Caco-2 (cell line): ENCODE measurements around the gene AFTPH. TPM values are rescaled to one million over a fixed set of nuclear protein-coding genes. Genes with fewer than 3 reads are reported as not detected.

Experiments
- BruUV-seq: library from RNA; stranded (reverse); fragments of 400-500 nt; replicated peaks from 2 replicates; lab custom pipeline; 2021; lab: Mats Ljungman, UMichigan
- CTCF ChIA-PET: fragments of 300-600 bp; sonication (Branson Sonifier 250); formaldehyde crosslinking; loops from one replicate; lab custom pipeline; 2022; ENCODE audit warnings: antibody characterized with exemption; lab: Charles Lee
- POLR2A ChIA-PET: fragments of 300-600 bp; sonication (Branson Sonifier 250); formaldehyde crosslinking; loops from one replicate; lab custom pipeline; 2022; ENCODE audit warnings: antibody characterized with exemption; lab: Charles Lee
- DNase-seq, 2 experiments: peaks; one replicate each; pipeline versions ENCODE4 v3.0.0 to v3.0.0-alpha.2; 2020 to 2022
- H3K27me3 ChIP-seq: replicated peaks from 2 replicates; pipeline ENCODE4 v1.6.0; 2011; ENCODE audit warnings: low read length; ENCODE audit not compliant: control insufficient read depth, insufficient read depth
- H3K36me3 ChIP-seq: 2 replicates; pipeline ENCODE4 v1.5.1; 2011; ENCODE audit warnings: low read length; ENCODE audit not compliant: control insufficient read depth, insufficient read depth
- H3K4me1 ChIP-seq: fragments of 250-450 bp; sonication (Bioruptor Pico); 2 replicates; pipeline ENCODE4 v1.5.1; 2020; ENCODE audit warnings: mild to moderate bottlenecking
- H3K4me3 ChIP-seq: 2 replicates; pipeline ENCODE4 v1.5.1; 2011; ENCODE audit warnings: low read depth, mild to moderate bottlenecking, control low read depth, low read length
- H3K9me3 ChIP-seq: fragments of 250-450 bp; sonication (Bioruptor Pico); 2 replicates; pipeline ENCODE4 v1.5.1; 2020; ENCODE audit warnings: mild to moderate bottlenecking, moderate library complexity
- H3K27ac Mint-ChIP-seq: one replicate; pipeline ENCODE4 v1.8.0; 2022; ENCODE audit warnings: mixed read lengths; ENCODE audit not compliant: unreplicated experiment
- H3K27me3 Mint-ChIP-seq: one replicate; pipeline ENCODE4 v1.8.0; 2022; ENCODE audit warnings: mixed read lengths; ENCODE audit not compliant: insufficient read depth, unreplicated experiment
- H3K36me3 Mint-ChIP-seq: one replicate; pipeline ENCODE4 v1.8.0; 2022; ENCODE audit warnings: mild to moderate bottlenecking, mixed read lengths; ENCODE audit not compliant: insufficient read depth, unreplicated experiment
- H3K4me1 Mint-ChIP-seq: one replicate; pipeline ENCODE4 v1.8.0; 2022; ENCODE audit warnings: low read depth, mixed read lengths; ENCODE audit not compliant: unreplicated experiment
- H3K4me3 Mint-ChIP-seq: one replicate; pipeline ENCODE4 v1.8.0; 2022; ENCODE audit warnings: mild to moderate bottlenecking, moderate library complexity, mixed read lengths; ENCODE audit not compliant: unreplicated experiment
- H3K9me3 Mint-ChIP-seq: one replicate; pipeline ENCODE4 v1.8.0; 2022; ENCODE audit warnings: mixed read lengths; ENCODE audit not compliant: unreplicated experiment
- intact Hi-C: fragments of 100-400 bp; cut with micrococcal nuclease; formaldehyde crosslinking; loops from one replicate; pipeline ENCODE4 v1.10.0; 2022; ENCODE audit not compliant: unreplicated experiment
- total RNA-seq: library from RNA; stranded (reverse); gene quantifications from 2 replicates; pipeline ENCODE4 v1.2.3, GENCODE V29; 2022
- TF ChIP-seq, protein P1 (sequence below), 2 experiments: fragments of 200-600 bp in 1 of 2; IDR thresholded peaks; 1 replicate in 1 of 2; 2 replicates in 1 of 2; pipeline versions ENCODE4 v1.5.1 to v1.8.0; 2011 to 2022; ENCODE audit warnings: antibody characterized with exemption in 1 of 2, control low read depth in 1 of 2, inconsistent platforms in 1 of 2, low read depth in 1 of 2, low read length in 1 of 2, mild to moderate bottlenecking in 1 of 2, moderate library complexity in 1 of 2; ENCODE audit not compliant: insufficient read depth in 1 of 2, severe bottlenecking in 1 of 2, unreplicated experiment in 1 of 2

The AFTPH gene
- total RNA-seq, 1 experiment from 2014 or later, result 30.1 TPM

DNA sequence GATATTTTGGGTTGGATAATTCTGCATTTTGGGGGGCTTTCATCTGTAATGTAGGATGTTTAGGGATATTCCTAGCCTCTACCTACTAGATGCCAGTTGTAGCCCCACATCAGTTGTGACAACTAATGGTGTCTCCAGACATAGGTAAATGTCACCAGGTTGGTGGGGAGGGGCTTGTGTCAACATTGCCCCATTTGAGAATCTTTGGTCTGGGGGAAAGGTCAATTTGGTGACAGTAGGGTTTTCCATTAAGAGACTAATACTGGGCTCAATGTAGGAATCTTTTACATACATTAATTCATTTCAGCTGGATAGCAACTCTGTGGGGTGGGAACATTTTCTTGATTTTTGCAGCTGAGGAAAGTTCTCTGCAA lies 6.6 kb upstream of the AFTPH start:
- TF ChIP-seq, protein P1, sequence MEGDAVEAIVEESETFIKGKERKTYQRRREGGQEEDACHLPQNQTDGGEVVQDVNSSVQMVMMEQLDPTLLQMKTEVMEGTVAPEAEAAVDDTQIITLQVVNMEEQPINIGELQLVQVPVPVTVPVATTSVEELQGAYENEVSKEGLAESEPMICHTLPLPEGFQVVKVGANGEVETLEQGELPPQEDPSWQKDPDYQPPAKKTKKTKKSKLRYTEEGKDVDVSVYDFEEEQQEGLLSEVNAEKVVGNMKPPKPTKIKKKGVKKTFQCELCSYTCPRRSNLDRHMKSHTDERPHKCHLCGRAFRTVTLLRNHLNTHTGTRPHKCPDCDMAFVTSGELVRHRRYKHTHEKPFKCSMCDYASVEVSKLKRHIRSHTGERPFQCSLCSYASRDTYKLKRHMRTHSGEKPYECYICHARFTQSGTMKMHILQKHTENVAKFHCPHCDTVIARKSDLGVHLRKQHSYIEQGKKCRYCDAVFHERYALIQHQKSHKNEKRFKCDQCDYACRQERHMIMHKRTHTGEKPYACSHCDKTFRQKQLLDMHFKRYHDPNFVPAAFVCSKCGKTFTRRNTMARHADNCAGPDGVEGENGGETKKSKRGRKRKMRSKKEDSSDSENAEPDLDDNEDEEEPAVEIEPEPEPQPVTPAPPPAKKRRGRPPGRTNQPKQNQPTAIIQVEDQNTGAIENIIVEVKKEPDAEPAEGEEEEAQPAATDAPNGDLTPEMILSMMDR (IDR thresholded peaks at IDR 0.05; ENCODE audit: insufficient read depth in 1 of 2, low read depth in 1 of 2, low read length in 1 of 2, severe bottlenecking in 1 of 2, unreplicated experiment in 1 of 2), result no peak
- peaks cover 6% of the 10 kb centered on the region for H3K4me1 Mint-ChIP-seq
- no peak overlapping the region for H3K4me3 Mint-ChIP-seq
- CTCF ChIA-PET, result no interaction called here
- POLR2A ChIA-PET, result no interaction called here
- H3K9me3 Mint-ChIP-seq, result no peaks in the 10 kb centered on the region
- H3K27ac Mint-ChIP-seq, result no peak overlapping the region
- H3K36me3 Mint-ChIP-seq, result no peaks in the 10 kb centered on the region
- peaks cover 2% of the 10 kb centered on the region for H3K27me3 Mint-ChIP-seq
- Histone ChIP-seq H3K9me3 (no peaks in the 10 kb centered on the region), H3K4me1 (peaks cover 17% of the 10 kb centered on the region; the same call in 1 of the 2 replicates), H3K36me3 (no peaks in the 10 kb centered on the region), H3K27me3 (no peaks in the 10 kb centered on the region), H3K4me3 (no peak overlapping the region)
- intact Hi-C loops, result no loop called here
- DNase-seq, result peak in 1 of 2 experiments; percentile 16
- no TSS peak for BruUV-seq

DNA sequence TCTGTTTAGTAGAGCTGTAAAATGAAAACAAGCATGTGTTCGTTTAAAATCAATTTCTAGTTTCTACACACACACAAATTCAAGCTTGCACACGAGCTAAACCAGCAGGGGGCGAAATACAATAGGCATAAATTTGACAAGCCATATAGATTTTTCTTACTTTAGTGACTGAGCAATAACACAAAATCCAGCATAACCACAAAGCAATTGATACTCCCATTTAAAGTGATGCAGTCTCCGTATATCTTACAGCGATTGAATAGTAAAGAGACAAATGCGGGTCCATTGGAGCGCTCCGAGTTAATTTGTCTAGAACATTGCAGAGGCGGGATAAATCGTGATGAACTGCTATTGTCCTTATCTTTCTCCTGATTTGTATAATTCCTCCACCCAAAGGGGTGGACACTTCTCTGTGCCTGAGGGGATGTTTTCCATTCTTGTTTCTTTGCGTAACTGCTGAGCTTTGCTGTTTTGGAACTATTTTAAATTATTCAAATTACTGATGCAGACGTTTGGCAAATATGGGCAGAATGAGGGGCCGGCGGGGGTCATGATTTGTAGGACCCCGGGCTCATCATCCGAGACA lies 1.2 kb upstream of the AFTPH start:
- Histone ChIP-seq H3K4me1 (peaks cover 4% of the 10 kb centered on the region; the same call in 1 of the 2 replicates), H3K9me3 (no peaks in the 10 kb centered on the region), H3K4me3 (peak overlapping the region; percentile 95), H3K36me3 (no peaks in the 10 kb centered on the region), H3K27me3 (no peaks in the 10 kb centered on the region)
- Mint-ChIP-seq H3K36me3 (peaks cover 15% of the 10 kb centered on the region), H3K9me3 (no peaks in the 10 kb centered on the region), H3K27me3 (peaks cover 2% of the 10 kb centered on the region), H3K4me3 (peak overlapping the region; percentile 87), H3K4me1 (no peaks in the 10 kb centered on the region), H3K27ac (no peak overlapping the region)
- ChIA-PET POLR2A (interaction anchor here (0.6 to 1.7 kb wide), 4 partner anchors 69 to 460 kb away, joined by 3 to 11 read pairs (median 4); partner anchors contain the start of genes LGALSL and SERTAD2), CTCF (interaction anchor here (0.6 to 1.9 kb wide), 17 partner anchors 8 to 366 kb away, joined by 3 to 9 read pairs (median 4); no protein-coding TSS in a partner anchor)
- TF ChIP-seq, protein P1 (IDR thresholded peaks at IDR 0.05; ENCODE audit: insufficient read depth in 1 of 2, low read depth in 1 of 2, low read length in 1 of 2, severe bottlenecking in 1 of 2, unreplicated experiment in 1 of 2), result peak; percentile 82 to 83
- BruUV-seq, result no TSS peak
- intact Hi-C loops, result loop anchor here (1.0 to 10.0 kb wide), 4 partner anchors 39 to 350 kb away; partner anchors contain the start of gene SERTAD2
- peak in 1 of 2 experiments; percentile 71 for DNase-seq

DNA sequence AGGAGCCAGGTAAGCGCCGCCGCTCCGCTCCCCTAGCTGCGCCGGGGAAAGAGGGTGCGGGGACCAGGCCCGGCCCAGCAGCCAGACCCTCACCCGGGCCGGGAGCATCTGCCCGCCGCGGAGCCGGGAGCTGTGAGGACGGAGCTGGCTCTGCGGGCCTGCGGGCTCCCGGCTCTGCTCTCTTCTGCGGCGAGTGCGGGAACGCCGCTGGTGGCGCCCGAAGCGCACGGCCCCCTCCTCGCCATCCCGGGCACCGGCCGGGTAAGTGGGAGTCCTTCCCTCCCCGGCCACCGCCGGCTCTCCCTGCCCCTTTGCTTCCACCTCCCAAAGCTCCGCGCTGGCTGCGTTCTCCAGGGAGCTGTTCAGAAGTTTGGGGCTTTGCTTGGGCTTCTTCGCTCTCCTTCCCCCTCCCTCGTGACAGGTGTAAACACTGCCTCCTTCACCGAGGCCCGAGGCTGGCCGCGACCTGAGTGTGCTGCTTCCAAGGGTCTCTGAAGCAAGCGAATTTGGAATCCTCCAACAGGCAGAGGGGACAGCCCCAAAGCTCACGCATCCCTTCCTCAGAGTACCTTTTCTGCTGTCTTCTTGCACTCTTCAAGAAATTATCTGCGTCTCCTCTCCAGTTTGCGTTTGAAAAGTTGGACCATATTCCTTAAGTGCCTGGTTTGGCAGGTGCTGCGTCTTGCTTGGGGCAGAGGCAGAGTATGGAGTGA lies 632 bp downstream of the AFTPH start:
- peak overlapping the region; percentile 95 for H3K4me3 ChIP-seq
- Mint-ChIP-seq H3K4me3 (peak overlapping the region; percentile 87), H3K4me1 (no peaks in the 10 kb centered on the region), H3K9me3 (no peaks in the 10 kb centered on the region), H3K27me3 (peaks cover 2% of the 10 kb centered on the region), H3K36me3 (peaks cover 15% of the 10 kb centered on the region), H3K27ac (peak overlapping the region; percentile 94)
- DNase-seq, result peak; percentile 45 to 61
- no peaks in the 10 kb centered on the region for H3K36me3 ChIP-seq
- ChIA-PET POLR2A (interaction anchor here (0.6 to 1.7 kb wide), 6 partner anchors 8 to 532 kb away, joined by 3 to 11 read pairs (median 3); partner anchors contain the start of gene SERTAD2), CTCF (interaction anchor here (0.6 to 1.4 kb wide), 6 partner anchors 10 to 393 kb away, joined by 3 to 11 read pairs (median 4); no protein-coding TSS in a partner anchor)
- H3K4me1 ChIP-seq, result peaks cover 4% of the 10 kb centered on the region; the same call in 1 of the 2 replicates
- BruUV-seq, result no TSS peak
- TF ChIP-seq, protein P1 (IDR thresholded peaks at IDR 0.05; ENCODE audit: insufficient read depth in 1 of 2, low read depth in 1 of 2, low read length in 1 of 2, severe bottlenecking in 1 of 2, unreplicated experiment in 1 of 2), result no peak
- H3K9me3 ChIP-seq, result no peaks in the 10 kb centered on the region
- intact Hi-C loops, result loop anchor here (1.0 to 10.0 kb wide), 4 partner anchors 71 to 228 kb away; partner anchors contain the start of gene SERTAD2
- H3K27me3 ChIP-seq, result no peaks in the 10 kb centered on the region
